Measurements from ENCODE around the gene MUC5B.
A peak's percentile ranks its signal among the peaks of the same experiment; 100 is the strongest.

MUC5B gene

GRCh38 chr11:1300121-1300520, 77.3 kb downstream of the MUC5B start:
- H3K27ac ChIP-seq: no peak overlapping the region
- TF ChIP-seq ZFX (IDR thresholded peaks at IDR 0.05; ENCODE audit: borderline replicate concordance): no peak
- no peak for TF ChIP-seq CTCF (IDR thresholded peaks at IDR 0.05)

GRCh38 chr11:1300569-1301187, 77.8 kb downstream of the MUC5B start:
- TF ChIP-seq ZFX (IDR thresholded peaks at IDR 0.05; ENCODE audit: borderline replicate concordance): no peak
- no peak for TF ChIP-seq CTCF (IDR thresholded peaks at IDR 0.05)

GRCh38 chr11:1301220-1302000, 78.5 kb downstream of the MUC5B start:
- no peak overlapping the region for H3K27ac ChIP-seq
- TF ChIP-seq CTCF (IDR thresholded peaks at IDR 0.05) (no peak), ZFX (IDR thresholded peaks at IDR 0.05; ENCODE audit: borderline replicate concordance) (no peak)

More at GRCh38 chr11:1300569-1301187, 77.8 kb downstream of the MUC5B start:
- no peak overlapping the region for H3K27ac ChIP-seq

GRCh38 chr11:1302041-1302460, 79.2 kb downstream of the MUC5B start:
- no peak overlapping the region for H3K27ac ChIP-seq
- no peak for TF ChIP-seq CTCF (IDR thresholded peaks at IDR 0.05)
- no peak for TF ChIP-seq ZFX (IDR thresholded peaks at IDR 0.05; ENCODE audit: borderline replicate concordance)

- H3K27ac ChIP-seq: no peak overlapping the region
- TF ChIP-seq CTCF (IDR thresholded peaks at IDR 0.05) (no peak), ZFX (IDR thresholded peaks at IDR 0.05; ENCODE audit: borderline replicate concordance) (no peak)
These were observed 79.7 kb downstream of the MUC5B start for GRCh38 chr11:1302461-1303125.

GRCh38 chr11:1303126-1303821, 80.4 kb downstream of the MUC5B start:
- H3K27ac ChIP-seq: no peak overlapping the region
- no peak for TF ChIP-seq ZFX (IDR thresholded peaks at IDR 0.05; ENCODE audit: borderline replicate concordance)
- TF ChIP-seq CTCF (IDR thresholded peaks at IDR 0.05): peak; percentile 49
